Right atrium auricular region (tissue), 2 donors: ENCODE data around the gene CAPRIN2. TPM values are rescaled to one million over a fixed set of nuclear protein-coding genes. Genes with fewer than 3 reads are reported as not detected.

Experiments used
- DNase-seq: peaks from one replicate; pipeline ENCODE4 v3.0.0-alpha.2; 2019; ENCODE audit warnings: low spot score
- H3K27ac ChIP-seq, 2 donors: fragments of 200-600 bp; sonication (generic); 1 replicate in 1 of 2; 2 replicates in 1 of 2; pipeline ENCODE4 v1.5.1; 2016 to 2019
- H3K27me3 ChIP-seq, 2 donors: fragments of 200-600 bp; sonication (generic); one replicate each; pipeline versions ENCODE4 v1.5.1 to v1.6.0; 2017 to 2019
- H3K36me3 ChIP-seq: fragments of 200-600 bp; sonication (generic); one replicate; pipeline ENCODE4 v1.5.1; 2016
- H3K4me1 ChIP-seq, 2 donors: fragments of 200-600 bp; sonication (generic); one replicate each; pipeline versions ENCODE4 v1.5.1 to v1.6.0; 2017 to 2019
- H3K4me3 ChIP-seq, 2 donors: fragments of 200-600 bp; sonication (generic); 1 replicate in 1 of 2; 2 replicates in 1 of 2; pipeline ENCODE4 v1.5.1; 2017 to 2019; ENCODE audit warnings: mild to moderate bottlenecking in 1 of 2, moderate library complexity in 1 of 2
- H3K9me3 ChIP-seq, 2 donors: fragments of 200-600 bp; sonication (generic); one replicate each; pipeline ENCODE4 v1.5.1; 2019
- CTCF ChIP-seq, 2 donors: fragments of 200-600 bp; sonication (generic); IDR thresholded peaks; one replicate each; pipeline ENCODE4 v1.5.1; 2019; ENCODE audit warnings: antibody characterized with exemption in 2 of 2
- total RNA-seq, 2 donors: library from RNA; depleted of rRNA; stranded (reverse); fragments of >200 nt; gene quantifications; one replicate each; pipeline ENCODE4 v1.1.0, GENCODE V29; 2016

Gene CAPRIN2
- total RNA-seq, 2 donors from 2014 or later: 20.9 to 34.3 TPM

- no peak overlapping the region for H3K27ac ChIP-seq
- H3K27me3 ChIP-seq: no peaks in the 10 kb centered on the region
- no peaks in the 10 kb centered on the region for H3K9me3 ChIP-seq
- TF ChIP-seq CTCF (IDR thresholded peaks at IDR 0.05): no peak
- no peak overlapping the region for H3K4me3 ChIP-seq
- no peaks in the 10 kb centered on the region for H3K4me1 ChIP-seq
- H3K36me3 ChIP-seq: peaks cover 26% of the 10 kb centered on the region
- no peak for DNase-seq
Observed at GRCh38 chr12:30661210-30661609, 93.5 kb downstream of the CAPRIN2 start.

Other genes starting within 250 kb of the CAPRIN2 start
- gene IPO8, start 59.1 kb downstream of the CAPRIN2 start, total RNA-seq: 10 to 100 TPM; 18.0 to 23.3 TPM
- gene TSPAN11, start 171.8 kb upstream of the CAPRIN2 start, total RNA-seq: 1 to 10 TPM; 2.5 to 4.1 TPM